ENCODE data around the gene RIPPLY3.

RIPPLY3 gene

GRCh38 chr21:37061926-37062592, 55.6 kb downstream of the RIPPLY3 start:
- DNase-seq (ENCODE audit: low read depth): no peak

GRCh38 chr21:37062593-37062935, 56.1 kb downstream of the RIPPLY3 start:
- DNase-seq (ENCODE audit: low read depth): no peak

- DNase-seq (ENCODE audit: low read depth): no peak
Measured at GRCh38 chr21:37063433-37063832, 56.9 kb downstream of the RIPPLY3 start.

- DNase-seq (ENCODE audit: low read depth): no peak
Measured at GRCh38 chr21:37064841-37065240, 58.3 kb downstream of the RIPPLY3 start.

- no peak for DNase-seq (ENCODE audit: low read depth)
Measured at GRCh38 chr21:37065561-37066177, 59.2 kb downstream of the RIPPLY3 start.
